ENCODE data around the gene CNPY1.

Gene CNPY1

DNA sequence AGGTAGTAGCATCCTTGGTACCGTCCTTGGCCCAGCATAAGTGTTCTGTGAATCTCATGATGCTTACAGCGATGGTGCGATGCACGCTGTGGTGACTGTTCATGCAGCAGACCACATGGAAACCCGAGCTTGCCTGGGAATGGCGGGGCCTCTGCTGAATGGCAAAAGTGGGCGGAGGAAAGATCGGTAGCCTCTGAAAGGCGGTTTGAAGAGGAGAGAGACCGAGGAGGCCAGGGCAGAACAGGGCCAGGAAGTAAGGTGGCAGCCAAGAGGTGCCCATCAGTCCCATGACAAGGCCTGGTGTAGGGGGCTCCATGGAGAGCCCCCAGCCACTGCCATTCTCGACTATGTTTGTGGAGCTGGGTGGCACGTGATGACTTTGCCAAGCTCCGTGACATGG lies 33.2 kb upstream of the CNPY1 start:
- DNase-seq (ENCODE audit: low read depth) = no peak
- TF ChIP-seq CTCF (conservative IDR thresholded peaks at IDR 0.05; ENCODE audit: low read depth, low read length) = no peak
- H3K4me3 ChIP-seq (ENCODE audit: low read depth, low read length) = no peak overlapping the region

DNA sequence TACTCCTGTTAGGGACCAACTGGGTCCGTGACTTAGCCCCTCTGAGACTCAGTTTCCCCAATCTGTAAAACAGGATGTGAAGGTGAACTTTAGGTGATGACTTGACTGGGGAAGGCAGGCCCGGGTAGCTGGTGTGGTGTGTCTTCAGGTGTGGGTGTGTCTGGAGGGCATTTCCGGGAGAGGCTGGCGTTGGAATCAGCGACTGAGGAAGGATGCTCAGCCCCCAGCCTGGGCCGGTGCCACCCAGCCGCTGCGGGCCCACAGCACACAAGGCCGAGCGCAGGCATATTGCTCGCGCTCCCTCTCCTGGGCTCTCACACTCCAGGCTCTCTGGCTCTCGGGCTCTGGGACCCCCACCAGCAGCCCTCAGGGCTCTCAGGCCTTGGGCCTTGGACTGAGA lies 31.7 kb upstream of the CNPY1 start:
- DNase-seq (ENCODE audit: low read depth) = no peak
- TF ChIP-seq CTCF (conservative IDR thresholded peaks at IDR 0.05; ENCODE audit: low read depth, low read length) = no peak
- no peak overlapping the region for H3K4me3 ChIP-seq (ENCODE audit: low read depth, low read length)

- TF ChIP-seq CTCF (conservative IDR thresholded peaks at IDR 0.05; ENCODE audit: low read depth, low read length) = no peak
- no peak for DNase-seq (ENCODE audit: low read depth)
- no peak overlapping the region for H3K4me3 ChIP-seq (ENCODE audit: low read depth, low read length)
Measured at GRCh38 chr7:155577509-155577905, 31.1 kb upstream of the CNPY1 start.

- DNase-seq (ENCODE audit: low read depth) = no peak
- TF ChIP-seq CTCF (conservative IDR thresholded peaks at IDR 0.05; ENCODE audit: low read depth, low read length) = no peak
Measured at GRCh38 chr7:155576900-155577508, 30.6 kb upstream of the CNPY1 start.

GRCh38 chr7:155576416-155576815 lies 30.1 kb upstream of the CNPY1 start:
- no peak overlapping the region for H3K4me3 ChIP-seq (ENCODE audit: low read depth, low read length)
- DNase-seq (ENCODE audit: low read depth) = no peak
- TF ChIP-seq CTCF (conservative IDR thresholded peaks at IDR 0.05; ENCODE audit: low read depth, low read length) = no peak

More at GRCh38 chr7:155576900-155577508, 30.6 kb upstream of the CNPY1 start:
- no peak overlapping the region for H3K4me3 ChIP-seq (ENCODE audit: low read depth, low read length)

- TF ChIP-seq CTCF (conservative IDR thresholded peaks at IDR 0.05; ENCODE audit: low read depth, low read length) = no peak
- no peak for DNase-seq (ENCODE audit: low read depth)
- H3K4me3 ChIP-seq (ENCODE audit: low read depth, low read length) = no peak overlapping the region
Measured at GRCh38 chr7:155574556-155575290, 28.4 kb upstream of the CNPY1 start.
